C4-2B (cell line): Measurements from ENCODE around the gene ADARB2.

Experiments used
- H3K27ac ChIP-seq: fragments of 450-650 bp; 2 replicates; pipeline ENCODE4 v1.5.1; 2017
- CTCF ChIP-seq: fragments of 450-650 bp; conservative IDR thresholded peaks from 2 replicates; pipeline ENCODE4 v1.5.1; 2017; ENCODE audit warnings: mild to moderate bottlenecking
- ZFX ChIP-seq: fragments of 450-650 bp; IDR thresholded peaks from 2 replicates; pipeline ENCODE4 v1.6.1; 2017

Gene ADARB2

DNA sequence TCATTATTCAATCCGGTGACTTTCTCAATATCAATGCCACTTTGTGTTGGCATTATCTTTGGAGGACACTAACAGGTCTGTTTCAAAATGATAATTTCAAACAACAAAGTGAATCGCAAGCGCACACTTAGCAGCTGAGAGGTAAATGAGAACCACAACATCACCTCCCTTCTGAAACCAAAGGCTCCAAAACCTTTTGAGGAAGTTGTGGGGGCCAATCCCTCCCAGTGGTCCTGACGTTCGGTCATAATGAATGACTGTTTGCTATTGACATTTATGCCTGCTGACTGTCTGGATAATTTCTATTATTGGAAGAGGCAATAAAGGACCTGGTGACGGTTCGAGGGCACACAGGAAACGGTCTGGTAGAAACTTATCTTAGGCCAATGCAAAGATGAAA lies 1.8 kb downstream of the ADARB2 start:
- no peak overlapping the region for H3K27ac ChIP-seq
- no peak for TF ChIP-seq CTCF
- no peak for TF ChIP-seq ZFX

- H3K27ac ChIP-seq = no peak overlapping the region
- TF ChIP-seq CTCF = no peak
- TF ChIP-seq ZFX = no peak
Measured at GRCh38 chr10:1734288-1734687, 3.0 kb downstream of the ADARB2 start.

- no peak overlapping the region for H3K27ac ChIP-seq
- no peak for TF ChIP-seq CTCF
- no peak for TF ChIP-seq ZFX
Measured at GRCh38 chr10:1733720-1734119, 3.6 kb downstream of the ADARB2 start.

- TF ChIP-seq ZFX = no peak
- TF ChIP-seq CTCF = no peak
- no peak overlapping the region for H3K27ac ChIP-seq
Measured at GRCh38 chr10:1732564-1732996, 4.7 kb downstream of the ADARB2 start.

- no peak for TF ChIP-seq ZFX
- no peak for TF ChIP-seq CTCF
- H3K27ac ChIP-seq = no peak overlapping the region
Measured at GRCh38 chr10:1731592-1731991, 5.7 kb downstream of the ADARB2 start.

DNA sequence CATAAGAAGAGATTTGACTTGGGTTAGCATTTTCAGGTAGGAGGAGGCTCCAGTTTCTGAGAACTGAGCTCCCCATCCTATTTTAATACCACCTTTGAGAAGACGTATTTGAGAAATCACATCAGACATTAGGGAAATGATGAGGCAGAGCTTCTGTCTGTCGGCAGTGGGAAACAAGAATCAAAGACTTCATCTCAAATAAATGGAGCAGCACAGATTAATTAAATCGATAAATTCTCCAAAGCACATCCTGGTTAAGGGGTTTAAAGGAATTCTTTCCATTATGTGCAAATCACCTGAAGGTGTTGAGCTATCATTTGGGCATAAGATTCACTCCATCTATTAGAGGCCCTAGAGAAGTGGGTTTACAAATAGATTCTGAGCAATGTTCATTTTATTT lies 7.6 kb downstream of the ADARB2 start:
- H3K27ac ChIP-seq = no peak overlapping the region
- TF ChIP-seq CTCF = no peak
- no peak for TF ChIP-seq ZFX

DNA sequence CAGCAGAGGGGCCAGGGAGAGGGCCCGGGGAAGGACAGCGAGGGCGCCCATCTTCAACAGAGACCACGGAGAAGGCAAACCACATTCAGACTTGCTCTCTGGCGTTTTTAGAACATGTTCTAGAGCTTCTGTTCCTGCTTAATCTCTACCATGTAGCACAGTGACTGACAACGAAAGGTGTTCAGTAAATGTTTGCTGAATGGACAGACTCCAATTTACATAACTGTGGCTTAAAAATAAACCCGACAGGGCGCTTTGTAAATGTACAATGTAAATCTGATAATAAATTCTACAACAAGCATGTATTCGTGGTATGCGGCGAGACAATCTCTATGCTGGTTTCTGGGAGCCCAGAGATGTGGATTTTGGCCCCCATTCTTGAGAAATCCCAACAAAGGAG lies 10.5 kb downstream of the ADARB2 start:
- no peak overlapping the region for H3K27ac ChIP-seq
- TF ChIP-seq ZFX (no peak), CTCF (no peak)
